MM.1S (cell line): ENCODE results near the gene AMACR.

ENCODE experiments used
- DNase-seq: peaks from one replicate; pipeline ENCODE4 v3.0.0-alpha.2; 2015
- H2AFZ ChIP-seq: fragments of 300-600 bp; sonication (generic); 2 replicates; pipeline ENCODE4 v1.6.0; 2016; ENCODE audit warnings: antibody characterized with exemption, low read length
- H3F3A ChIP-seq: fragments of 300-600 bp; sonication (generic); 2 replicates; pipeline ENCODE4 v1.6.1; 2016; ENCODE audit warnings: mild to moderate bottlenecking, antibody characterized with exemption, low read length, moderate library complexity, mixed read lengths; ENCODE audit not compliant: insufficient read depth
- H3K27ac ChIP-seq: fragments of 300-600 bp; sonication (generic); 2 replicates; pipeline ENCODE4 v1.5.1; 2016; ENCODE audit warnings: mild to moderate bottlenecking, low read length
- H3K27me3 ChIP-seq: fragments of 300-600 bp; sonication (generic); replicated peaks from 2 replicates; pipeline ENCODE4 v1.6.0; 2016; ENCODE audit warnings: low read length; ENCODE audit not compliant: insufficient read depth
- H3K36me3 ChIP-seq: fragments of 300-600 bp; sonication (generic); replicated peaks from 2 replicates; pipeline ENCODE4 v1.6.1; 2016; ENCODE audit warnings: mild to moderate bottlenecking, low read length, mixed read lengths; ENCODE audit not compliant: insufficient read depth
- H3K4me1 ChIP-seq: fragments of 300-600 bp; sonication (generic); 2 replicates; pipeline ENCODE4 v1.6.1; 2016; ENCODE audit warnings: low read length, mixed read lengths
- H3K4me2 ChIP-seq: fragments of 300-600 bp; sonication (generic); 2 replicates; pipeline ENCODE4 v1.6.0; 2016; ENCODE audit warnings: low read depth, low read length
- H3K4me3 ChIP-seq: fragments of 300-600 bp; sonication (generic); 2 replicates; pipeline ENCODE4 v1.5.1; 2016; ENCODE audit warnings: low read length, mixed read lengths
- H3K79me2 ChIP-seq: fragments of 300-600 bp; sonication (generic); 2 replicates; pipeline ENCODE4 v1.6.1; 2016; ENCODE audit warnings: mixed run types, low read length, mixed read lengths
- H3K9ac ChIP-seq: fragments of 300-600 bp; sonication (generic); 2 replicates; pipeline ENCODE4 v1.6.1; 2016; ENCODE audit warnings: low read length, mixed read lengths
- H3K9me2 ChIP-seq: fragments of 300-600 bp; sonication (generic); replicated peaks from 2 replicates; pipeline ENCODE4 v1.6.1; 2016; ENCODE audit warnings: mild to moderate bottlenecking, low read length, mixed read lengths; ENCODE audit not compliant: insufficient read depth
- H3K9me3 ChIP-seq: fragments of 300-600 bp; sonication (generic); replicated peaks from 2 replicates; pipeline ENCODE4 v1.6.1; 2016; ENCODE audit warnings: mild to moderate bottlenecking, low read length, mixed read lengths; ENCODE audit not compliant: insufficient read depth
- H4K20me1 ChIP-seq: fragments of 300-600 bp; sonication (generic); 2 replicates; pipeline ENCODE4 v1.6.1; 2016; ENCODE audit warnings: mild to moderate bottlenecking, low read length, moderate library complexity, mixed read lengths; ENCODE audit not compliant: insufficient read depth
- CTCF ChIP-seq: fragments of 300-600 bp; sonication (generic); IDR thresholded peaks from 2 replicates; pipeline ENCODE4 v1.5.1; 2016; ENCODE audit warnings: antibody characterized with exemption, low read length, mixed read lengths
- EZH2 ChIP-seq: fragments of 300-600 bp; sonication (generic); optimal IDR thresholded peaks from 2 replicates; pipeline ENCODE3; 2017; ENCODE audit warnings: low read depth, mild to moderate bottlenecking, antibody characterized with exemption, low read length, mixed read lengths
- EZH2phosphoT487 ChIP-seq: fragments of 300-600 bp; sonication (generic); IDR thresholded peaks from 2 replicates; pipeline ENCODE4 v1.6.1; 2018; ENCODE audit warnings: antibody characterized with exemption, low read length

AMACR gene

GRCh38 chr5:33984671-33985124, 23.2 kb downstream of the AMACR start, which contains the start of gene SLC45A2:
Gene SLC45A2 (minus strand): TSS chr5:33984693. CDS start chr5:33984583, 110 bp downstream.
- TF ChIP-seq CTCF (no peak), EZH2 (no peak), EZH2phosphoT487 (no peak)
- no peaks in the 10 kb centered on the region for H3K27me3 ChIP-seq
- no peaks in the 10 kb centered on the region for H3K79me2 ChIP-seq
- no peak for DNase-seq
- H3K36me3 ChIP-seq: no peaks in the 10 kb centered on the region
- H3K27ac ChIP-seq: no peak within 1 kb of the TSS
- H3K9ac ChIP-seq: no peak within 1 kb of the TSS
- no peaks in the 10 kb centered on the region for H3K4me1 ChIP-seq
- no peak within 1 kb of the TSS for H2AFZ ChIP-seq
- H4K20me1 ChIP-seq: no peaks in the 10 kb centered on the region
- H3K9me3 ChIP-seq: no peaks in the 10 kb centered on the region
- H3K4me3 ChIP-seq: no peak within 1 kb of the TSS
- H3K9me2 ChIP-seq: no peaks in the 10 kb centered on the region
- no peak within 1 kb of the TSS for H3K4me2 ChIP-seq
- H3F3A ChIP-seq: no peaks in the 10 kb centered on the region

GRCh38 chr5:33984178-33984577, 23.7 kb downstream of the AMACR start:
- TF ChIP-seq EZH2phosphoT487: no peak
- no peak for TF ChIP-seq CTCF
- TF ChIP-seq EZH2: no peak
- Histone ChIP-seq H3K27me3 (no peaks in the 10 kb centered on the region), H3K9me2 (no peaks in the 10 kb centered on the region), H2AFZ (no peak overlapping the region), H3K4me1 (no peaks in the 10 kb centered on the region), H3K9me3 (no peaks in the 10 kb centered on the region), H3K4me3 (no peak overlapping the region), H3K36me3 (no peaks in the 10 kb centered on the region), H3K4me2 (no peak overlapping the region), H3F3A (no peaks in the 10 kb centered on the region), H3K9ac (no peak overlapping the region), H4K20me1 (no peaks in the 10 kb centered on the region), H3K79me2 (no peaks in the 10 kb centered on the region), H3K27ac (no peak overlapping the region)
- no peak for DNase-seq

- Histone ChIP-seq H3K4me1 (no peaks in the 10 kb centered on the region), H3K79me2 (no peaks in the 10 kb centered on the region), H2AFZ (no peak overlapping the region), H3K36me3 (no peaks in the 10 kb centered on the region), H3K4me3 (no peak overlapping the region), H4K20me1 (no peaks in the 10 kb centered on the region), H3K27ac (no peak overlapping the region), H3F3A (no peaks in the 10 kb centered on the region), H3K9me3 (no peaks in the 10 kb centered on the region), H3K9me2 (no peaks in the 10 kb centered on the region), H3K4me2 (no peak overlapping the region), H3K27me3 (no peaks in the 10 kb centered on the region), H3K9ac (no peak overlapping the region)
- no peak for TF ChIP-seq CTCF
- TF ChIP-seq EZH2phosphoT487: no peak
- TF ChIP-seq EZH2: no peak
- no peak for DNase-seq
Observed at GRCh38 chr5:33981408-33982162, 26.3 kb downstream of the AMACR start.
